ENCODE data around the gene SPATS2. TPM values are rescaled to one million over a fixed set of nuclear protein-coding genes. Genes with fewer than 3 reads are reported as not detected.

SPATS2 gene
- total RNA-seq, 1 experiment from 2014 or later = 43.1 TPM

- Histone ChIP-seq H3K4me3 (ENCODE audit: low read depth, low read length) (no peak overlapping the region), H3K36me3 (ENCODE audit: control insufficient read depth, insufficient read depth, low read length) (peaks cover 3% of the 10 kb centered on the region; the same call in 1 of the 2 replicates), H3K27me3 (replicated peaks; ENCODE audit: control insufficient read depth, insufficient read depth, low read length) (no peaks in the 10 kb centered on the region), H3K9me3 (no peaks in the 10 kb centered on the region), H3K4me1 (no peaks in the 10 kb centered on the region)
- H3K4me1 Mint-ChIP-seq (ENCODE audit: low read depth, unreplicated experiment) = no peaks in the 10 kb centered on the region
- no peaks in the 10 kb centered on the region for H3K9me3 Mint-ChIP-seq (ENCODE audit: unreplicated experiment)
- TF ChIP-seq, protein P1, sequence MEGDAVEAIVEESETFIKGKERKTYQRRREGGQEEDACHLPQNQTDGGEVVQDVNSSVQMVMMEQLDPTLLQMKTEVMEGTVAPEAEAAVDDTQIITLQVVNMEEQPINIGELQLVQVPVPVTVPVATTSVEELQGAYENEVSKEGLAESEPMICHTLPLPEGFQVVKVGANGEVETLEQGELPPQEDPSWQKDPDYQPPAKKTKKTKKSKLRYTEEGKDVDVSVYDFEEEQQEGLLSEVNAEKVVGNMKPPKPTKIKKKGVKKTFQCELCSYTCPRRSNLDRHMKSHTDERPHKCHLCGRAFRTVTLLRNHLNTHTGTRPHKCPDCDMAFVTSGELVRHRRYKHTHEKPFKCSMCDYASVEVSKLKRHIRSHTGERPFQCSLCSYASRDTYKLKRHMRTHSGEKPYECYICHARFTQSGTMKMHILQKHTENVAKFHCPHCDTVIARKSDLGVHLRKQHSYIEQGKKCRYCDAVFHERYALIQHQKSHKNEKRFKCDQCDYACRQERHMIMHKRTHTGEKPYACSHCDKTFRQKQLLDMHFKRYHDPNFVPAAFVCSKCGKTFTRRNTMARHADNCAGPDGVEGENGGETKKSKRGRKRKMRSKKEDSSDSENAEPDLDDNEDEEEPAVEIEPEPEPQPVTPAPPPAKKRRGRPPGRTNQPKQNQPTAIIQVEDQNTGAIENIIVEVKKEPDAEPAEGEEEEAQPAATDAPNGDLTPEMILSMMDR (IDR thresholded peaks at IDR 0.05; ENCODE audit: insufficient read depth in 1 of 2, low read depth in 1 of 2, low read length in 1 of 2, severe bottlenecking in 1 of 2, unreplicated experiment in 1 of 2) = no peak
- peaks cover 35% of the 10 kb centered on the region for H3K36me3 Mint-ChIP-seq (ENCODE audit: insufficient read depth, unreplicated experiment)
- H3K4me3 Mint-ChIP-seq (ENCODE audit: unreplicated experiment) = no peak overlapping the region
- intact Hi-C loops (cut with micrococcal nuclease; ENCODE audit: unreplicated experiment) = no loop called here
- ChIA-PET CTCF (interaction anchor here (0.7 to 1.1 kb wide), 2 partner anchors 122 to 225 kb away, joined by 3 to 4 read pairs; no protein-coding TSS in a partner anchor), POLR2A (interaction anchor here (0.6 kb wide), 1 partner anchor 68 kb away, joined by 6 read pairs; no protein-coding TSS in a partner anchor)
- no TSS peak for BruUV-seq (replicated peaks)
- DNase-seq = no peak
- no peaks in the 10 kb centered on the region for H3K27me3 Mint-ChIP-seq (ENCODE audit: insufficient read depth, unreplicated experiment)
- H3K27ac Mint-ChIP-seq (ENCODE audit: unreplicated experiment) = no peak overlapping the region
Observed at GRCh38 chr12:49556391-49557186, 189.3 kb downstream of the SPATS2 start.

DNA sequence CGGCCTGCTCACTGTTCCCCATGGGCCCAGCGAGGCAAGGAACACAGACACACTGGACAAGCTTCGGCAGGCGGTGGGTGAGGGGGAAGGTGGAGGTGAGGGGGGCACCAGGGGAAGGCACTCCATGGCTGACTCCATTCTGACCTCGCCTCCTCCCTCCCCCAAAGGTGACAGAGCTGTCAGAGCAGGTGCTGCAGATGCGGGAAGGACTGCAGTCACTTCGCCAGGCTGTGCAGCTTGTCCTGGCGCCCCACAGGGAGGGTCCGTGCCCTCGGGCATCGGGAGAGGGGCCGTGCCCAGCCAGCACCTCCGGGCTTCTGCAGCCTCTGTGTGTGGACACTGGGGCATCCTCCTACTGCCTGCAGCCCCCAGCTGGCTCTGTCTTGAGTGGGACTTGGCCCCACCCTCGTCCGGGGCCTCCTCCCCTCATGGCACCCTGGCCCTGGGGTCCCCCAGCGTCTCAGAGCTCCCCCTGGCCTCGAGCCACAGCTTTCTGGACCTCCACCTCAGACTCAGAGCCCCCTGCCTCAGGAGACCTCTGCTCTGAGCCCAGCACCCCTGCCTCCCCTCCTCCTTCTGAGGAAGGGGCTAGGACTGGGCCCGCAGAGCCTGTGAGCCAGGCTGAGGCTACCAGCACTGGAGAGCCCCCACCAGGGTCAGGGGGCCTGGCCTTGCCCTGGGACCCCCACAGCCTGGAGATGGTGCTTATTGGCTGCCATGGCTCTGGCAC, 190.1 kb downstream of the SPATS2 start:
- Histone ChIP-seq H3K27me3 (replicated peaks; ENCODE audit: control insufficient read depth, insufficient read depth, low read length) (no peaks in the 10 kb centered on the region), H3K4me3 (ENCODE audit: low read depth, low read length) (no peak overlapping the region), H3K9me3 (no peaks in the 10 kb centered on the region), H3K4me1 (no peaks in the 10 kb centered on the region), H3K36me3 (ENCODE audit: control insufficient read depth, insufficient read depth, low read length) (peaks cover 3% of the 10 kb centered on the region; the same call in 1 of the 2 replicates)
- no peaks in the 10 kb centered on the region for H3K27me3 Mint-ChIP-seq (ENCODE audit: insufficient read depth, unreplicated experiment)
- intact Hi-C loops (cut with micrococcal nuclease; ENCODE audit: unreplicated experiment) = no loop called here
- TF ChIP-seq, protein P1 (IDR thresholded peaks at IDR 0.05; ENCODE audit: insufficient read depth in 1 of 2, low read depth in 1 of 2, low read length in 1 of 2, severe bottlenecking in 1 of 2, unreplicated experiment in 1 of 2) = no peak
- BruUV-seq (replicated peaks) = no TSS peak
- no peaks in the 10 kb centered on the region for H3K4me1 Mint-ChIP-seq (ENCODE audit: low read depth, unreplicated experiment)
- DNase-seq = no peak
- no peak overlapping the region for H3K4me3 Mint-ChIP-seq (ENCODE audit: unreplicated experiment)
- no peak overlapping the region for H3K27ac Mint-ChIP-seq (ENCODE audit: unreplicated experiment)
- POLR2A ChIA-PET = interaction anchor here (0.6 kb wide), 1 partner anchor 67 kb away, joined by 6 read pairs; no protein-coding TSS in a partner anchor
- H3K36me3 Mint-ChIP-seq (ENCODE audit: insufficient read depth, unreplicated experiment) = peaks cover 43% of the 10 kb centered on the region
- H3K9me3 Mint-ChIP-seq (ENCODE audit: unreplicated experiment) = no peaks in the 10 kb centered on the region
- CTCF ChIA-PET = interaction anchor here (0.7 to 1.1 kb wide), 2 partner anchors 121 to 226 kb away, joined by 3 to 4 read pairs; no protein-coding TSS in a partner anchor

GRCh38 chr12:49557917-49558215, 190.6 kb downstream of the SPATS2 start:
- Mint-ChIP-seq H3K27ac (ENCODE audit: unreplicated experiment) (no peak overlapping the region), H3K4me3 (ENCODE audit: unreplicated experiment) (no peak overlapping the region), H3K36me3 (ENCODE audit: insufficient read depth, unreplicated experiment) (peaks cover 44% of the 10 kb centered on the region), H3K27me3 (ENCODE audit: insufficient read depth, unreplicated experiment) (no peaks in the 10 kb centered on the region), H3K9me3 (ENCODE audit: unreplicated experiment) (no peaks in the 10 kb centered on the region), H3K4me1 (ENCODE audit: low read depth, unreplicated experiment) (no peaks in the 10 kb centered on the region)
- H3K36me3 ChIP-seq (ENCODE audit: control insufficient read depth, insufficient read depth, low read length) = peaks cover 3% of the 10 kb centered on the region; the same call in 1 of the 2 replicates
- H3K9me3 ChIP-seq = no peaks in the 10 kb centered on the region
- POLR2A ChIA-PET = no interaction called here
- BruUV-seq (replicated peaks) = no TSS peak
- TF ChIP-seq, protein P1 (IDR thresholded peaks at IDR 0.05; ENCODE audit: insufficient read depth in 1 of 2, low read depth in 1 of 2, low read length in 1 of 2, severe bottlenecking in 1 of 2, unreplicated experiment in 1 of 2) = peak in 1 of 2 experiments; percentile 14
- intact Hi-C loops (cut with micrococcal nuclease; ENCODE audit: unreplicated experiment) = no loop called here
- H3K4me1 ChIP-seq = no peaks in the 10 kb centered on the region
- DNase-seq = peak in 1 of 2 experiments; percentile 39
- CTCF ChIA-PET = interaction anchor here (1.1 kb wide), 1 partner anchor 226 kb away, joined by 4 read pairs; no protein-coding TSS in a partner anchor
- no peaks in the 10 kb centered on the region for H3K27me3 ChIP-seq (replicated peaks; ENCODE audit: control insufficient read depth, insufficient read depth, low read length)
- H3K4me3 ChIP-seq (ENCODE audit: low read depth, low read length) = no peak overlapping the region
